C4-2B (cell line): Measurements from ENCODE around the gene COA3.
A peak's percentile ranks its signal among the peaks of the same experiment; 100 is the strongest.

Source experiments
- CTCF ChIP-seq: fragments of 450-650 bp; conservative IDR thresholded peaks from 2 replicates; pipeline ENCODE4 v1.5.1; 2017; ENCODE audit warnings: mild to moderate bottlenecking
- ZFX ChIP-seq: fragments of 450-650 bp; IDR thresholded peaks from 2 replicates; pipeline ENCODE4 v1.6.1; 2017

- TF ChIP-seq CTCF = peak; percentile 94
- TF ChIP-seq ZFX = no peak
Observed at GRCh38 chr17:42843358-42843934, 44.9 kb upstream of the COA3 start.
